H1 (cell line): ENCODE data around the gene PLA2G4A. TPM values are rescaled to one million over a fixed set of nuclear protein-coding genes. Genes with fewer than 3 reads are reported as not detected.

Experiments
- CTCF ChIP-seq, 3 experiments: IDR thresholded peaks; 1 replicate in 2 of 3; 2 replicates in 1 of 3; pipeline versions ENCODE4 v1.5.1 to v1.6.1; 2011; ENCODE audit warnings: low read length in 3 of 3, mild to moderate bottlenecking in 3 of 3, inconsistent platforms in 2 of 3, low read depth in 1 of 3, moderate library complexity in 1 of 3; ENCODE audit not compliant: insufficient read depth in 1 of 3; ENCODE audit errors: control extremely low read depth in 1 of 3
- SAP30 ChIP-seq: fragments of 300-600 bp; sonication (generic); IDR thresholded peaks from 2 replicates; pipeline ENCODE4 v1.7.1; 2012; ENCODE audit warnings: low read length, moderate library complexity, mild to moderate bottlenecking, inconsistent platforms; ENCODE audit not compliant: insufficient read depth, insufficient replicate concordance
- polyA plus RNA-seq, 7 experiments: library from polyadenylated mRNA; depleted of rRNA in 3 of 7; stranded (reverse) in 5 of 7; unstranded in 2 of 7; fragments of >200 nt in 5 of 7; fragments of 200-250 nt in 2 of 7; gene quantifications; 1 replicate in 5 of 7; 2 replicates in 1 of 7; 4 replicates in 1 of 7; pipeline versions ENCODE4 v1.2.1 to v1.2.3, GENCODE V29; 2011 to 2013; ENCODE audit warnings: missing spikeins in 2 of 7, mixed read lengths in 2 of 7
- total RNA-seq: library from RNA; stranded (reverse); fragmentation: NEBNext Ultra II Directional; extraction: Animal tissue kit (Norgen Biotek cat#: 25700); gene quantifications from 2 replicates; pipeline ENCODE4 v1.2.1, GENCODE V29; 2021

The PLA2G4A gene
- total and polyA plus RNA-seq, 2 of the 8 experiments (the other 6 are each of a cell fraction or from before 2014, with no cell fraction given), result 0.63 to 1.4 TPM

DNA sequence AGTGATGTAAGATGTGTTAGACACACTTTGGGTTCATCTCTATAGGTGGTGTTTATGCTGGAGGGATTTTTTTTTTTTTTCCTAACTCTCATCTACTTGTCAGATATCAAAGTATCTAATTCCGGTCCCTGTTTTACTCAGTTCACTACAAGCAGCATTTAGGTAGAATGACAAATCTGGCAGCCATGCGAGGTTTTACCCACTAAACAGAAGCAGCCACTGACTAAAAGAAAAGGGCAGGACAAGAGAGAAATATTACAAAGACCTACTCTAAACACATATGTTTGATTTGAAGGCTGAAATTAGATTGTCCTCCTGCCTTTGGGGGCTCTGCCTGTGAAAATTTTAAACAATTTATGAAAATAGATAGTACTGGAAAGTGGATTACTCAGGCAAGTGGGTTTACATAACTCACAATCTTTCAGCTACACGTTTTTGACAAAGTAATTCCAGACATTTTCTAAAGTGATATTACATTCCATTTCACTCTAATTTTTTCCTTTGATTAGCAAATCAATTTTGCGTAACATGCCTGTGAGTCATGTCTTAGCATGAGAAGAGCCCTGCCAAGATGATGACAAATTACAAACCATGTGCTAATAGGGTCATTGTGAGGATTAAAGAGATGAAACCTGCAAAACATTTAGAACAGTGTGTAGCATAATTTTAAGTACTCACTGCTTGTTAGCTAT, 172.6 kb downstream of the PLA2G4A start (continued):
- TF ChIP-seq CTCF (IDR thresholded peaks at IDR 0.05; ENCODE audit: control extremely low read depth in 1 of 3, insufficient read depth in 1 of 3, low read depth in 1 of 3, low read length in 3 of 3), result no peak
- TF ChIP-seq SAP30, result no peak
